HCT116 (cell line): ENCODE data around the gene STX2. TPM values are rescaled to one million over a fixed set of nuclear protein-coding genes. Genes with fewer than 3 reads are reported as not detected.
A peak's percentile ranks its signal among the peaks of the same experiment; 100 is the strongest.
"Not testable (repeated sequence)": the region's sequence is repeated elsewhere in the genome, so short reads cannot be mapped to it uniquely, and the experiment has no call there.

ENCODE experiments used
- ATAC-seq: fragments of 200-7000 bp; cut with Tn5 transposase; 2 replicates; pipeline ENCODE4 v1.9.1; 2020; ENCODE audit warnings: mild to moderate bottlenecking, moderate library complexity
- BruUV-seq: library from RNA; stranded (reverse); fragments of 400-500 nt; replicated peaks from 2 replicates; lab custom pipeline; 2021; lab: Mats Ljungman, UMichigan
- CTCF ChIA-PET: fragments of 300-600 bp; sonication (Branson Sonifier 250); formaldehyde crosslinking; loops from one replicate; lab custom pipeline; 2021; ENCODE audit warnings: antibody characterized with exemption; lab: Charles Lee
- POLR2A ChIA-PET: fragments of 300-600, 350-600 bp; sonication (Branson Sonifier 250); formaldehyde crosslinking; loops from one replicate; lab custom pipeline; 2021; ENCODE audit warnings: antibody characterized with exemption; lab: Charles Lee
- RAD21 ChIA-PET, 2 experiments: fragments of 300-600 bp; sonication (Branson Sonifier 250); formaldehyde crosslinking; loops; one replicate each; lab custom pipeline; 2023; ENCODE audit warnings: low total read pairs in 2 of 2; ENCODE audit not compliant: uncharacterized antibody in 2 of 2, unreplicated experiment in 2 of 2, low non-redundant PET in 1 of 2; lab: Charles Lee
- DNase-seq: peaks from one replicate; pipeline ENCODE4 v3.0.0-alpha.2; 2010; ENCODE audit warnings: low read depth, low spot score
- H2AFZ ChIP-seq: fragments of 200-600 bp; shearing (Covaris generic), sonication (generic); 2 replicates; pipeline ENCODE4 v1.6.1; 2017; ENCODE audit warnings: low read depth, mixed run types, mixed read lengths, antibody characterized with exemption, low read length; ENCODE audit not compliant: poor library complexity, severe bottlenecking
- H3K27ac ChIP-seq: 2 replicates; pipeline ENCODE4 v1.5.1; 2012; ENCODE audit warnings: low read depth, low read length
- H3K27me3 ChIP-seq: fragments of 200-600 bp; sonication (generic); 2 replicates; pipeline ENCODE4 v1.6.1; 2016; ENCODE audit warnings: mixed run types, low read length, mixed read lengths; ENCODE audit not compliant: insufficient read depth
- H3K36me3 ChIP-seq, 2 experiments: fragments of 200-500 bp in 1 of 2; fragments of 200-600 bp in 1 of 2; sonication (Bioruptor generic) in 1 of 2; sonication (generic) in 1 of 2; 2 replicates each; pipeline versions ENCODE4 v1.5.1 to v1.6.1; 2014 to 2016; ENCODE audit warnings: low read length in 2 of 2, inconsistent platforms in 1 of 2, mixed read lengths in 1 of 2, mixed run types in 1 of 2; ENCODE audit not compliant: insufficient read depth in 2 of 2, control insufficient read depth in 1 of 2
- H3K4me1 ChIP-seq, 2 experiments: fragments of 200-600 bp in 1 of 2; sonication (generic) in 1 of 2; 2 replicates each; pipeline versions ENCODE4 v1.5.1 to v1.6.1; 2012 to 2017; ENCODE audit warnings: low read length in 2 of 2, inconsistent platforms in 1 of 2, mild to moderate bottlenecking in 1 of 2, mixed read lengths in 1 of 2, mixed run types in 1 of 2, moderate library complexity in 1 of 2; ENCODE audit not compliant: insufficient read depth in 2 of 2, control insufficient read depth in 1 of 2
- H3K4me2 ChIP-seq: fragments of 200-600 bp; sonication (generic); 2 replicates; pipeline ENCODE4 v1.6.1; 2017; ENCODE audit warnings: mixed run types, low read length, mixed read lengths
- H3K4me3 ChIP-seq, 2 experiments: fragments of 200-600 bp in 1 of 2; sonication (generic) in 1 of 2; replicated peaks in 1 of 2; 2 replicates each; pipeline ENCODE4 v1.5.1; 2011 to 2016; ENCODE audit warnings: low read length in 2 of 2, control low read depth in 1 of 2, low read depth in 1 of 2, mild to moderate bottlenecking in 1 of 2, mixed read lengths in 1 of 2, mixed run types in 1 of 2
- H3K79me2 ChIP-seq: fragments of 200-600 bp; sonication (generic); 2 replicates; pipeline ENCODE4 v1.6.1; 2017; ENCODE audit warnings: mild to moderate bottlenecking, mixed run types, low read length, moderate library complexity, mixed read lengths; ENCODE audit not compliant: insufficient read depth
- H3K9ac ChIP-seq: fragments of 200-600 bp; sonication (generic); 2 replicates; pipeline ENCODE4 v1.6.1; 2016; ENCODE audit warnings: low read length, mixed read lengths
- H3K9me2 ChIP-seq: fragments of 200-600 bp; sonication (generic), shearing (Covaris generic); 2 replicates; pipeline ENCODE4 v1.6.1; 2017; ENCODE audit warnings: mixed run types, mild to moderate bottlenecking, moderate library complexity; ENCODE audit not compliant: insufficient read depth
- H3K9me3 ChIP-seq, 2 experiments: fragments of 200-500 bp in 1 of 2; fragments of 200-600 bp in 1 of 2; sonication (Bioruptor generic) in 1 of 2; sonication (generic) in 1 of 2; 2 replicates each; pipeline ENCODE4 v1.6.1; 2014 to 2017; ENCODE audit warnings: low read length in 2 of 2, mixed read lengths in 2 of 2, inconsistent platforms in 1 of 2, low read depth in 1 of 2, mild to moderate bottlenecking in 1 of 2, mixed run types in 1 of 2, moderate library complexity in 1 of 2; ENCODE audit not compliant: control insufficient read depth in 1 of 2, insufficient read depth in 1 of 2
- H4K20me1 ChIP-seq: fragments of 200-600 bp; sonication (generic), shearing (Covaris generic); 2 replicates; pipeline ENCODE4 v1.6.1; 2017; ENCODE audit warnings: mixed run types, mild to moderate bottlenecking, moderate library complexity; ENCODE audit not compliant: insufficient read depth
- ELF1 ChIP-seq: IDR thresholded peaks from 2 replicates; pipeline ENCODE4 v1.6.1; 2012; ENCODE audit warnings: low read depth, borderline replicate concordance
- POLR2A ChIP-seq: IDR thresholded peaks from 2 replicates; pipeline ENCODE4 v1.7.0; 2011; ENCODE audit warnings: borderline replicate concordance; ENCODE audit not compliant: insufficient read depth, insufficient read length; ENCODE audit errors: extremely low read depth
- SIN3A ChIP-seq: IDR thresholded peaks from 2 replicates; pipeline ENCODE4 v1.6.1; 2012; ENCODE audit warnings: low read depth
- intact Hi-C: fragments of 100-400 bp; cut with micrococcal nuclease; formaldehyde crosslinking; loops from 2 replicates; pipeline ENCODE4 v1.10.0; 2022
- total RNA-seq: library from RNA; stranded (reverse); gene quantifications from one replicate; pipeline ENCODE4 v1.2.1, GENCODE V29; 2021; ENCODE audit not compliant: unreplicated experiment
- TF ChIP-seq, protein P1 (sequence below), 3 experiments: fragments of 200-600 bp in 1 of 3; sonication (generic) in 1 of 3; IDR thresholded peaks in 2 of 3; conservative IDR thresholded peaks in 1 of 3; 2 replicates each; pipeline ENCODE4 v1.5.1; 2012 to 2017; ENCODE audit warnings: low read depth in 2 of 3, low read length in 2 of 3, antibody characterized with exemption in 1 of 3, borderline replicate concordance in 1 of 3, control low read depth in 1 of 3, mild to moderate bottlenecking in 1 of 3, mixed read lengths in 1 of 3, mixed run types in 1 of 3, moderate library complexity in 1 of 3; ENCODE audit not compliant: insufficient read depth in 1 of 3

The STX2 gene
- total RNA-seq, 1 experiment from 2014 or later, result 19.2 TPM

DNA sequence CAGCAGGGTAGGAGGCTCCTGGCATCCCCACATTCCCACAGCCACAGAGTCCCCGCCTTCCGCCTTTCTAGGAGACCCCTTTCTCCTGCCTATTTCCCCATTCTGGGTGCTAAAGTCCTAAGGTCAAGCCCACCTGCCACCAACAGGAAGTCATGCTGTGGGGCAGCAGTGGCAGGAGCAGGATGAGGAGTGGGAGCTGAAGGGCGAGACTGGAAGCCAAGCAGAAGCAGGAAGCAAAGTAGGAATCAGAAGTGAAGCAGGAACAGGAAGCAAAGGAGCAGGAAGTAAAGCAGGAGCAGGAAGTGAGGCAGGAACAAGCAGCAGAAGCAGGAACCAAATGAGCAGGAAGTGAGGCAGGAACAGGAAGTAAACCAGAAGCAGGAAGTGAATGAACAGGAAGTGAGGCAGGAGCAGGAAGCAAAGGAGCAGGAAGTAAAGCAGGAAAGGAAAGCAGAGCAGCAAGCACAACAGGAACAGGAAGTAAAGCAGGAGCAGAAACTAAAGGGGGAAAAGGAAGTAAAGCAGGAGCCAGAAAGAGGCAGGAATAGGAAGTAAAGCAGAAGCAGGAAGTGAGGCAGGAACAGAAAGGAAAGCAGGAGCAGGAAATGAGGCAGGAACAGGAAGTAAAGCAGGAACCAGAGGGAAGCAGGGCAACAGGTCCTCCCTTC lies 84.7 kb downstream of the STX2 start:
- H3K79me2 ChIP-seq, result no peaks in the 10 kb centered on the region
- POLR2A ChIA-PET, result no interaction called here
- BruUV-seq, result no TSS peak
- H3K27me3 ChIP-seq, result no peaks in the 10 kb centered on the region
- intact Hi-C loops, result no loop called here
- no peaks in the 10 kb centered on the region for H4K20me1 ChIP-seq
- peak overlapping the region; percentile 23 for H2AFZ ChIP-seq
- no peaks in the 10 kb centered on the region for H3K36me3 ChIP-seq
- CTCF ChIA-PET, result no interaction called here
- H3K4me3 ChIP-seq, result peak overlapping the region; percentile 2 to 5; a peak in 2 of 4 replicates
- peak overlapping the region; percentile 53; the same call in 1 of the 2 replicates for H3K4me2 ChIP-seq
- no peak for DNase-seq
- peak overlapping the region; percentile 38 for H3K27ac ChIP-seq
- peaks cover 0 to 8% of the 10 kb centered on the region in 2 experiments; a peak in 2 of 4 replicates for H3K4me1 ChIP-seq
- no peaks in the 10 kb centered on the region for H3K9me3 ChIP-seq
- ATAC-seq, result peak; percentile 58
- no peaks in the 10 kb centered on the region for H3K9me2 ChIP-seq
- H3K9ac ChIP-seq, result no peak overlapping the region
- RAD21 ChIA-PET, result no interaction called here
- TF ChIP-seq ELF1, result peak; percentile 88
- no peak for TF ChIP-seq POLR2A

DNA sequence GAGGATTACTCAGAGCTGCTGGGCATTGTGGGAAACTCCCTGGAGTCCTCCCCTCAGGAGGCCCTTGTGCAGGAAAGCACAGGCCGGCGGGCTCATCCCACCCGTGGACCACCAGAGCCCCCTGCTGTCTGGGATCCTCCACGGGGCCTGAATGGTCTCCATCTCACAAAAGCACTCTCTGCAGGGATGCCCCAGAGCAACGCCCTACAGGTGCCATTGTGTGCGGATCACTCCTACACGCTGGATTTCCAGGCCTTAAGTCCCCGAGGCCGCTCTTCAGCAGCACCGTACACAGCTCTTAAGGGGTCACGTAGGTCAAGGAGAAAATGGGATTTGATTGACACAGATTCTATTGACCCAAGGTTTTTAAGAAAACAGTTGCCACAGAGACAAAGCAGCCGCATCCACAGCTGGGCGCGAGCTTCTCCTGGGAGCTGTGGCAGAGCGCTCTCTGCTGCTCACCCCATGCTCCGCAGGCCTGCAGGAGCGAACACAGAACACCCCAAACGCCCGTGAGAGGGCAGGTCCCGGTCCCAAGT lies 86.3 kb downstream of the STX2 start:
- DNase-seq, result no peak
- Histone ChIP-seq H3K27ac (no peak overlapping the region), H3K36me3 (no peaks in the 10 kb centered on the region), H3K9ac (no peak overlapping the region), H3K4me2 (no peak overlapping the region), H4K20me1 (no peaks in the 10 kb centered on the region), H2AFZ (no peak overlapping the region), H3K4me3 (no peak overlapping the region), H3K27me3 (no peaks in the 10 kb centered on the region), H3K9me2 (no peaks in the 10 kb centered on the region), H3K4me1 (peaks cover 0 to 8% of the 10 kb centered on the region in 2 experiments; a peak in 2 of 4 replicates), H3K9me3 (no peaks in the 10 kb centered on the region), H3K79me2 (no peaks in the 10 kb centered on the region)
- ChIA-PET CTCF (no interaction called here), POLR2A (no interaction called here), RAD21 (no interaction called here)
- no peak for ATAC-seq
- no TSS peak for BruUV-seq
- TF ChIP-seq, protein P1, sequence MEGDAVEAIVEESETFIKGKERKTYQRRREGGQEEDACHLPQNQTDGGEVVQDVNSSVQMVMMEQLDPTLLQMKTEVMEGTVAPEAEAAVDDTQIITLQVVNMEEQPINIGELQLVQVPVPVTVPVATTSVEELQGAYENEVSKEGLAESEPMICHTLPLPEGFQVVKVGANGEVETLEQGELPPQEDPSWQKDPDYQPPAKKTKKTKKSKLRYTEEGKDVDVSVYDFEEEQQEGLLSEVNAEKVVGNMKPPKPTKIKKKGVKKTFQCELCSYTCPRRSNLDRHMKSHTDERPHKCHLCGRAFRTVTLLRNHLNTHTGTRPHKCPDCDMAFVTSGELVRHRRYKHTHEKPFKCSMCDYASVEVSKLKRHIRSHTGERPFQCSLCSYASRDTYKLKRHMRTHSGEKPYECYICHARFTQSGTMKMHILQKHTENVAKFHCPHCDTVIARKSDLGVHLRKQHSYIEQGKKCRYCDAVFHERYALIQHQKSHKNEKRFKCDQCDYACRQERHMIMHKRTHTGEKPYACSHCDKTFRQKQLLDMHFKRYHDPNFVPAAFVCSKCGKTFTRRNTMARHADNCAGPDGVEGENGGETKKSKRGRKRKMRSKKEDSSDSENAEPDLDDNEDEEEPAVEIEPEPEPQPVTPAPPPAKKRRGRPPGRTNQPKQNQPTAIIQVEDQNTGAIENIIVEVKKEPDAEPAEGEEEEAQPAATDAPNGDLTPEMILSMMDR (IDR thresholded peaks at IDR 0.05 in 2 of 3, conservative IDR thresholded peaks at IDR 0.05 in 1 of 3; ENCODE audit: borderline replicate concordance in 1 of 3, insufficient read depth in 1 of 3, low read depth in 2 of 3, low read length in 2 of 3), result 0 out of 6 replicates have a peak, but pooled peaks of 1 of the 3 experiments have one; percentile 3
- no peak for TF ChIP-seq SIN3A
- intact Hi-C loops, result no loop called here

DNA sequence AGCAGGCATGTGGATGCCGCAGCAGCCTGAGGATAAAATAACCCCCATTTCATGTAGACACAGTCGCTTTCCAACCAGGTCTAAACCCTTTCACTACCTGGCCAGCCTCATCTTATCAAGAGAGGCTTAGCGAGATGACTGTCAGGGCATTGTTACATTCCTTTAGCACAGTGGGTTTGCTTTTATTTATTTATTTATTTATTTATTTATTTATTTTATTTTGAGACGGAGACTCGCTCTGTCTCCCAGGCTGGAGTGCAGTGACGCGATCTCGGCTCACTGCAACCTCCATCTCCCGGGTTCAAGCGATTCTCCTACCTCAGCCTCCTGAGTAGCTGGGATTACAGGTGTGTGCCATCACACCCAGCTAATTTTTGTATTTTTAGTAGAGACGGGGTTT lies 87.0 kb downstream of the STX2 start:
- intact Hi-C loops, POLR2A ChIA-PET, H3K9me3 ChIP-seq, DNase-seq, H3K4me1 ChIP-seq, CTCF ChIA-PET, H4K20me1 ChIP-seq, H3K4me3 ChIP-seq, RAD21 ChIA-PET, H3K4me2 ChIP-seq, H3K27ac ChIP-seq, H3K79me2 ChIP-seq, ATAC-seq, H3K36me3 ChIP-seq, BruUV-seq, H2AFZ ChIP-seq, H3K9ac ChIP-seq, H3K27me3 ChIP-seq, H3K9me2 ChIP-seq: not testable (repeated sequence)
